ENCODE results near the gene CFAP73. TPM values are rescaled to one million over a fixed set of nuclear protein-coding genes. Genes with fewer than 3 reads are reported as not detected.

The CFAP73 gene
- total and polyA plus RNA-seq, 10 of the 15 experiments (the other 5 are each of a cell fraction or from before 2014, with no cell fraction given), result 0.18 TPM; not detected in 9

DNA sequence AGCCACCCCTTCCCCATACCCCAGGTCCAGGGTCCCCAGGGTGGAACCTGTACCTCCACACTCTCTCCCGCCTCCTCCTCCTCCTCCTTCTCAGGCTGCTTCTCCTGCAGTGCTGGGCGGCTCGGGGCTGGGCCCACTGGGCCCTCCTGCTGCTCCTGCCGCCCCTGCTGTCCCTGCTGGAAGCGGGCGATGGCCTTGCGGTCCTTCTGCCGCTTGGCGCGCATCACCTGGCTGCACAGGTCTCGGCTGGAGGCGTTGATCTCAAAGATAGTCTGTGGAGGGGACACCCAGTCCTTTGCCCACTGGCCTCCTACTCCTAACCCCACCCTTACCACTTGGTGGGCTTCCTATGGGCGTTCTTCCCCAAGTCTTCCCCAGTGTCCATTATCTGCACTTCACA lies 14.5 kb downstream of the CFAP73 start:
- Histone ChIP-seq H3K9ac (ENCODE audit: control insufficient read depth, insufficient read depth, low read length) (no peak overlapping the region), H3K4me3 (no peak overlapping the region), H3K27me3 (replicated peaks in 1 of 2; ENCODE audit: control insufficient read depth in 2 of 2, insufficient read depth in 2 of 2, low read length in 1 of 2) (no peaks in the 10 kb centered on the region), H2AFZ (ENCODE audit: control insufficient read depth, low read depth, low read length) (no peak overlapping the region), H3K4me2 (ENCODE audit: control insufficient read depth, insufficient read depth) (no peak overlapping the region), H3K4me1 (ENCODE audit: control insufficient read depth, insufficient read depth, low read length) (no peaks in the 10 kb centered on the region), H3K9me3 (replicated peaks; ENCODE audit: control insufficient read depth, insufficient read depth, low read length) (no peaks in the 10 kb centered on the region), H3K27ac (ENCODE audit: control insufficient read depth, insufficient read depth) (no peak overlapping the region), H3K79me2 (ENCODE audit: control insufficient read depth, insufficient read depth, low read length) (no peaks in the 10 kb centered on the region), H3K36me3 (ENCODE audit: control insufficient read depth in 2 of 2, insufficient read depth in 2 of 2, low read length in 1 of 2) (peaks cover 25 to 35% of the 10 kb centered on the region in 2 experiments; a peak in 3 of 4 replicates), H4K20me1 (ENCODE audit: control insufficient read depth, insufficient read depth) (no peaks in the 10 kb centered on the region; the same call in 1 of the 2 replicates)
- in situ Hi-C loops (cut with MboI), result no loop called here
- SMC1A ChIA-PET (ENCODE audit: uncharacterized antibody, unreplicated experiment), result no interaction called here
- CTCF ChIA-PET, result no interaction called here
- RAD21 ChIA-PET (ENCODE audit: unreplicated experiment), result no interaction called here
- BruUV-seq (replicated peaks), result no TSS peak
- ATAC-seq, result no peak
- no peak for FAIRE-seq
- POLR2A ChIA-PET, result no interaction called here
- TF ChIP-seq HCFC1 (IDR thresholded peaks at IDR 0.05; ENCODE audit: low read length), result no peak
- no peak for TF ChIP-seq RUNX3 (IDR thresholded peaks at IDR 0.05; ENCODE audit: low read length)
- TF ChIP-seq BMI1 (IDR thresholded peaks at IDR 0.05; ENCODE audit: borderline replicate concordance), result no peak
- TF ChIP-seq, protein P1, sequence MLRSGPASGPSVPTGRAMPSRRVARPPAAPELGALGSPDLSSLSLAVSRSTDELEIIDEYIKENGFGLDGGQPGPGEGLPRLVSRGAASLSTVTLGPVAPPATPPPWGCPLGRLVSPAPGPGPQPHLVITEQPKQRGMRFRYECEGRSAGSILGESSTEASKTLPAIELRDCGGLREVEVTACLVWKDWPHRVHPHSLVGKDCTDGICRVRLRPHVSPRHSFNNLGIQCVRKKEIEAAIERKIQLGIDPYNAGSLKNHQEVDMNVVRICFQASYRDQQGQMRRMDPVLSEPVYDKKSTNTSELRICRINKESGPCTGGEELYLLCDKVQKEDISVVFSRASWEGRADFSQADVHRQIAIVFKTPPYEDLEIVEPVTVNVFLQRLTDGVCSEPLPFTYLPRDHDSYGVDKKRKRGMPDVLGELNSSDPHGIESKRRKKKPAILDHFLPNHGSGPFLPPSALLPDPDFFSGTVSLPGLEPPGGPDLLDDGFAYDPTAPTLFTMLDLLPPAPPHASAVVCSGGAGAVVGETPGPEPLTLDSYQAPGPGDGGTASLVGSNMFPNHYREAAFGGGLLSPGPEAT (IDR thresholded peaks at IDR 0.05; ENCODE audit: low read depth), result no peak
- TF ChIP-seq SMARCA5 (IDR thresholded peaks at IDR 0.05), result no peak
- TF ChIP-seq, protein P2, sequence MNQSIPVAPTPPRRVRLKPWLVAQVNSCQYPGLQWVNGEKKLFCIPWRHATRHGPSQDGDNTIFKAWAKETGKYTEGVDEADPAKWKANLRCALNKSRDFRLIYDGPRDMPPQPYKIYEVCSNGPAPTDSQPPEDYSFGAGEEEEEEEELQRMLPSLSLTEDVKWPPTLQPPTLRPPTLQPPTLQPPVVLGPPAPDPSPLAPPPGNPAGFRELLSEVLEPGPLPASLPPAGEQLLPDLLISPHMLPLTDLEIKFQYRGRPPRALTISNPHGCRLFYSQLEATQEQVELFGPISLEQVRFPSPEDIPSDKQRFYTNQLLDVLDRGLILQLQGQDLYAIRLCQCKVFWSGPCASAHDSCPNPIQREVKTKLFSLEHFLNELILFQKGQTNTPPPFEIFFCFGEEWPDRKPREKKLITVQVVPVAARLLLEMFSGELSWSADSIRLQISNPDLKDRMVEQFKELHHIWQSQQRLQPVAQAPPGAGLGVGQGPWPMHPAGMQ (IDR thresholded peaks at IDR 0.05; ENCODE audit: borderline replicate concordance), result no peak
- TF ChIP-seq EED (IDR thresholded peaks at IDR 0.05; ENCODE audit: low read depth), result no peak
- no peak for TF ChIP-seq CBX3 (IDR thresholded peaks at IDR 0.05; ENCODE audit: borderline replicate concordance, low read depth)
- TF ChIP-seq, protein P3, sequence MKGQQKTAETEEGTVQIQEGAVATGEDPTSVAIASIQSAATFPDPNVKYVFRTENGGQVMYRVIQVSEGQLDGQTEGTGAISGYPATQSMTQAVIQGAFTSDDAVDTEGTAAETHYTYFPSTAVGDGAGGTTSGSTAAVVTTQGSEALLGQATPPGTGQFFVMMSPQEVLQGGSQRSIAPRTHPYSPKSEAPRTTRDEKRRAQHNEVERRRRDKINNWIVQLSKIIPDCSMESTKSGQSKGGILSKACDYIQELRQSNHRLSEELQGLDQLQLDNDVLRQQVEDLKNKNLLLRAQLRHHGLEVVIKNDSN (IDR thresholded peaks at IDR 0.05; ENCODE audit: borderline replicate concordance, extremely low read length, insufficient read depth, low read depth, low read length), result no peak
- TF ChIP-seq TCF3 (IDR thresholded peaks at IDR 0.05; ENCODE audit: borderline replicate concordance, insufficient read depth, low read depth, low read length), result no peak
- TF ChIP-seq, protein P4, sequence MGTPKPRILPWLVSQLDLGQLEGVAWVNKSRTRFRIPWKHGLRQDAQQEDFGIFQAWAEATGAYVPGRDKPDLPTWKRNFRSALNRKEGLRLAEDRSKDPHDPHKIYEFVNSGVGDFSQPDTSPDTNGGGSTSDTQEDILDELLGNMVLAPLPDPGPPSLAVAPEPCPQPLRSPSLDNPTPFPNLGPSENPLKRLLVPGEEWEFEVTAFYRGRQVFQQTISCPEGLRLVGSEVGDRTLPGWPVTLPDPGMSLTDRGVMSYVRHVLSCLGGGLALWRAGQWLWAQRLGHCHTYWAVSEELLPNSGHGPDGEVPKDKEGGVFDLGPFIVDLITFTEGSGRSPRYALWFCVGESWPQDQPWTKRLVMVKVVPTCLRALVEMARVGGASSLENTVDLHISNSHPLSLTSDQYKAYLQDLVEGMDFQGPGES (IDR thresholded peaks at IDR 0.05), result no peak
- TF ChIP-seq SRF (IDR thresholded peaks at IDR 0.05; ENCODE audit: low read depth in 2 of 2, low read length in 2 of 2), result no peak
- no peak for TF ChIP-seq IKZF2 (IDR thresholded peaks at IDR 0.05)
- TF ChIP-seq KLF5 (IDR thresholded peaks at IDR 0.05; ENCODE audit: partially characterized antibody), result no peak
- DNase-seq (ENCODE audit: low read depth, low spot score), result no peak
- 99% methylated on average over 13 of the region's 13 CpGs for WGBS (ENCODE audit: insufficient coverage, insufficient replicate concordance, low lambda C conversion rate, missing lambda C conversion rate)
- intact Hi-C loops (cut with micrococcal nuclease; ENCODE audit: unreplicated experiment), result no loop called here
